H1 (cell line): ENCODE data around the gene KCNH6. TPM values are rescaled to one million over a fixed set of nuclear protein-coding genes. Genes with fewer than 3 reads are reported as not detected.

Experiments used
- CTCF ChIA-PET: fragments of 300-600 bp; sonication (Branson Sonifier 250); formaldehyde crosslinking; loops from one replicate; lab custom pipeline; 2021; ENCODE audit not compliant: partially characterized antibody; lab: Charles Lee
- POLR2A ChIA-PET: fragments of 300-600 bp; sonication (Branson Sonifier 250); formaldehyde crosslinking; loops from one replicate; lab custom pipeline; 2021; ENCODE audit warnings: inconsistent platforms; ENCODE audit not compliant: partially characterized antibody; lab: Charles Lee
- DNase-seq, 2 experiments: peaks; one replicate each; pipeline versions ENCODE4 v3.0.0 to v3.0.0-alpha.2; 2010 to 2022; ENCODE audit warnings: low spot score in 2 of 2, low read depth in 1 of 2, mixed read lengths in 1 of 2
- FAIRE-seq: peaks from 2 replicates; lab custom pipeline; 2011; peaks lifted over from hg19 to GRCh38; lab: Jason Lieb, UNC
- H2AFZ ChIP-seq: 2 replicates; pipeline ENCODE4 v1.8.1; 2012; ENCODE audit warnings: low read length, inconsistent platforms
- H2AK5ac ChIP-seq: 2 replicates; pipeline ENCODE4 v1.6.1; 2013; ENCODE audit warnings: low read depth, low read length
- H2BK120ac ChIP-seq: replicated peaks from 2 replicates; pipeline ENCODE3; 2013; ENCODE audit warnings: low read depth, low read length, inconsistent platforms
- H2BK12ac ChIP-seq: 2 replicates; pipeline ENCODE4 v1.6.1; 2013; ENCODE audit warnings: low read depth, low read length
- H2BK15ac ChIP-seq: 2 replicates; pipeline ENCODE4 v1.6.1; 2013; ENCODE audit warnings: low read length
- H2BK20ac ChIP-seq: 2 replicates; pipeline ENCODE4 v1.6.1; 2013; ENCODE audit warnings: low read length
- H2BK5ac ChIP-seq: 2 replicates; pipeline ENCODE4 v1.6.1; 2013; ENCODE audit warnings: low read depth, low read length
- H3K14ac ChIP-seq: 2 replicates; pipeline ENCODE4 v1.6.1; 2013; ENCODE audit warnings: inconsistent platforms; ENCODE audit not compliant: insufficient read length
- H3K18ac ChIP-seq: 2 replicates; pipeline ENCODE4 v1.6.1; 2013; ENCODE audit warnings: low read length; ENCODE audit errors: extremely low read depth
- H3K23ac ChIP-seq: 2 replicates; pipeline ENCODE4 v1.6.1; 2013; ENCODE audit warnings: inconsistent platforms; ENCODE audit not compliant: insufficient read length
- H3K23me2 ChIP-seq: 2 replicates; pipeline ENCODE4 v1.6.1; 2013; ENCODE audit warnings: low read depth, low read length
- H3K27ac ChIP-seq: 2 replicates; pipeline ENCODE4 v1.6.1; 2011; ENCODE audit warnings: low read depth, low read length, inconsistent platforms
- H3K27me3 ChIP-seq, 4 experiments: replicated peaks in 1 of 4; 1 replicate in 1 of 4; 2 replicates in 3 of 4; pipeline versions ENCODE4 v1.6.1 to v1.8.1; 2011 to 2013; ENCODE audit warnings: low read length in 3 of 4, mild to moderate bottlenecking in 3 of 4, inconsistent platforms in 2 of 4, mixed read lengths in 2 of 4, moderate library complexity in 1 of 4; ENCODE audit not compliant: control insufficient read depth in 3 of 4, insufficient read depth in 3 of 4; ENCODE audit errors: extremely low read depth in 1 of 4
- H3K36me3 ChIP-seq, 4 experiments: 2 replicates each; pipeline versions ENCODE4 v1.6.1 to v1.8.1; 2011 to 2013; ENCODE audit warnings: mild to moderate bottlenecking in 4 of 4, low read length in 3 of 4, moderate library complexity in 2 of 4, control low read depth in 1 of 4, inconsistent platforms in 1 of 4; ENCODE audit not compliant: insufficient read depth in 4 of 4, control insufficient read depth in 2 of 4
- H3K4ac ChIP-seq: replicated peaks from 2 replicates; pipeline ENCODE3; 2013; ENCODE audit warnings: low read length, low read depth, mixed read lengths, inconsistent platforms; ENCODE audit not compliant: insufficient read length
- H3K4me1 ChIP-seq, 4 experiments: replicated peaks in 1 of 4; 1 replicate in 1 of 4; 2 replicates in 3 of 4; pipeline versions ENCODE4 v1.6.1 to v1.8.1; 2011 to 2013; ENCODE audit warnings: low read length in 3 of 4, inconsistent platforms in 2 of 4, mixed read lengths in 1 of 4; ENCODE audit not compliant: insufficient read depth in 4 of 4, control insufficient read depth in 3 of 4
- H3K4me2 ChIP-seq, 2 experiments: 2 replicates each; pipeline versions ENCODE4 v1.6.1 to v1.8.1; 2011 to 2013; ENCODE audit warnings: low read depth in 2 of 2, low read length in 2 of 2, control low read depth in 1 of 2, inconsistent platforms in 1 of 2, mild to moderate bottlenecking in 1 of 2; ENCODE audit not compliant: insufficient read depth in 1 of 2
- H3K4me3 ChIP-seq, 4 experiments: fragments of 200-600, 300-600 bp in 1 of 4; sonication (generic), shearing (Covaris generic), sonication (Bioruptor Twin) in 1 of 4; 2 replicates each; pipeline versions ENCODE4 v1.5.1 to v1.8.1; 2011 to 2016; ENCODE audit warnings: low read length in 4 of 4, low read depth in 3 of 4, control low read depth in 2 of 4, inconsistent platforms in 2 of 4, mild to moderate bottlenecking in 2 of 4, mixed read lengths in 1 of 4, moderate library complexity in 1 of 4; ENCODE audit not compliant: insufficient read depth in 2 of 4; ENCODE audit errors: extremely low read depth in 1 of 4
- H3K56ac ChIP-seq: replicated peaks from 2 replicates; pipeline ENCODE3; 2013; ENCODE audit warnings: low read depth, mild to moderate bottlenecking, mixed read lengths, low read length, inconsistent platforms; ENCODE audit not compliant: insufficient read length
- H3K79me1 ChIP-seq: 2 replicates; pipeline ENCODE4 v1.6.1; 2013; ENCODE audit warnings: low read depth, low read length, control low read depth
- H3K79me2 ChIP-seq, 2 experiments: 2 replicates each; pipeline versions ENCODE4 v1.6.1 to v1.8.1; 2012 to 2013; ENCODE audit warnings: low read length in 2 of 2, mild to moderate bottlenecking in 2 of 2, inconsistent platforms in 1 of 2; ENCODE audit not compliant: insufficient read depth in 2 of 2, control insufficient read depth in 1 of 2
- H3K9ac ChIP-seq, 4 experiments: replicated peaks in 1 of 4; 1 replicate in 1 of 4; 2 replicates in 3 of 4; pipeline versions ENCODE4 v1.6.1 to v1.8.1; 2011 to 2013; ENCODE audit warnings: low read depth in 3 of 4, low read length in 3 of 4, control low read depth in 2 of 4, mild to moderate bottlenecking in 2 of 4, moderate library complexity in 2 of 4, inconsistent platforms in 1 of 4; ENCODE audit errors: extremely low read depth in 1 of 4
- H3K9me3 ChIP-seq, 2 experiments: 2 replicates each; pipeline versions ENCODE4 v1.6.1 to v1.8.1; 2012 to 2013; ENCODE audit warnings: mild to moderate bottlenecking in 2 of 2, moderate library complexity in 2 of 2, control low read depth in 1 of 2, inconsistent platforms in 1 of 2, low read depth in 1 of 2, low read length in 1 of 2, mixed read lengths in 1 of 2; ENCODE audit not compliant: insufficient read depth in 2 of 2
- H4K20me1 ChIP-seq, 2 experiments: replicated peaks in 1 of 2; 2 replicates each; pipeline versions ENCODE3 to v1.8.1; 2011 to 2013; ENCODE audit warnings: inconsistent platforms in 2 of 2, low read length in 2 of 2, mild to moderate bottlenecking in 1 of 2; ENCODE audit not compliant: insufficient read depth in 2 of 2, control insufficient read depth in 1 of 2
- H4K5ac ChIP-seq: 2 replicates; pipeline ENCODE4 v1.6.1; 2013; ENCODE audit warnings: low read length, low read depth, mixed read lengths, inconsistent platforms; ENCODE audit not compliant: insufficient read length
- H4K8ac ChIP-seq: 2 replicates; pipeline ENCODE4 v1.8.0; 2013; ENCODE audit warnings: mild to moderate bottlenecking, moderate library complexity, low read length, inconsistent platforms; ENCODE audit not compliant: insufficient read depth; ENCODE audit errors: extremely low read depth
- H4K91ac ChIP-seq: replicated peaks from 2 replicates; pipeline ENCODE3; 2013; ENCODE audit warnings: low read length, mixed read lengths, inconsistent platforms; ENCODE audit not compliant: insufficient read length
- BACH1 ChIP-seq: IDR thresholded peaks from 2 replicates; pipeline ENCODE4 v1.6.1; 2012; ENCODE audit warnings: low read length, improper control_type of control experiment
- BCL11A ChIP-seq, 2 experiments: IDR thresholded peaks; one replicate each; pipeline ENCODE4 v1.6.1; 2011; ENCODE audit warnings: low read depth in 2 of 2, low read length in 2 of 2, mild to moderate bottlenecking in 2 of 2
- EZH2 ChIP-seq: fragments of 200-600 bp; sonication (generic); IDR thresholded peaks from 2 replicates; pipeline ENCODE4 v1.7.1; 2012; ENCODE audit warnings: low read depth, mild to moderate bottlenecking, moderate library complexity, low read length, inconsistent platforms; ENCODE audit not compliant: severe bottlenecking
- GTF2F1 ChIP-seq: IDR thresholded peaks from 2 replicates; pipeline ENCODE4 v1.6.1; 2012; ENCODE audit warnings: low read depth, low read length, improper control_type of control experiment, borderline replicate concordance
- NANOG ChIP-seq: IDR thresholded peaks from 2 replicates; pipeline ENCODE4 v1.6.1; 2011; ENCODE audit warnings: low read length, low read depth, mild to moderate bottlenecking, inconsistent platforms; ENCODE audit not compliant: insufficient read depth, poor library complexity, severe bottlenecking
- RAD21 ChIP-seq, 2 experiments: IDR thresholded peaks in 1 of 2; conservative IDR thresholded peaks in 1 of 2; 2 replicates each; pipeline ENCODE4 v1.6.1; 2011; ENCODE audit warnings: low read depth in 2 of 2, low read length in 2 of 2, improper control_type of control experiment in 1 of 2, inconsistent platforms in 1 of 2, mild to moderate bottlenecking in 1 of 2, moderate library complexity in 1 of 2
- RXRA ChIP-seq: IDR thresholded peaks from 2 replicates; pipeline ENCODE4 v1.6.1; 2011; ENCODE audit warnings: low read depth, mild to moderate bottlenecking, low read length, moderate library complexity; ENCODE audit not compliant: insufficient read depth
- SAP30 ChIP-seq: fragments of 300-600 bp; sonication (generic); IDR thresholded peaks from 2 replicates; pipeline ENCODE4 v1.7.1; 2012; ENCODE audit warnings: low read length, moderate library complexity, mild to moderate bottlenecking, inconsistent platforms; ENCODE audit not compliant: insufficient read depth, insufficient replicate concordance
- SIN3A ChIP-seq, 2 experiments: IDR thresholded peaks in 1 of 2; conservative IDR thresholded peaks in 1 of 2; 2 replicates each; pipeline ENCODE4 v1.6.1; 2011 to 2012; ENCODE audit warnings: low read length in 2 of 2, improper control_type of control experiment in 1 of 2, low read depth in 1 of 2, mild to moderate bottlenecking in 1 of 2
- SP1 ChIP-seq: IDR thresholded peaks from 2 replicates; pipeline ENCODE4 v1.6.1; 2011; ENCODE audit warnings: low read depth, low read length
- WGBS, 2 experiments: shearing (Covaris generic) in 1 of 2; methylation state at CpG; one replicate each; pipeline versions ENCODE4 v1.1.6 to v1.1.7; 2013 to 2015; ENCODE audit warnings: low lambda C conversion rate in 2 of 2, mixed read lengths in 2 of 2, inconsistent platforms in 1 of 2, low coverage in 1 of 2, missing lambda C conversion rate in 1 of 2; ENCODE audit not compliant: insufficient replicate concordance in 2 of 2, insufficient coverage in 1 of 2, insufficient read length in 1 of 2; ENCODE audit errors: extremely low coverage in 1 of 2, missing lambda C conversion rate in 1 of 2; 5-methylcytosine and 5-hydroxymethylcytosine counted together
- polyA plus RNA-seq, 7 experiments: library from polyadenylated mRNA; depleted of rRNA in 3 of 7; stranded (reverse) in 5 of 7; unstranded in 2 of 7; fragments of >200 nt in 5 of 7; fragments of 200-250 nt in 2 of 7; gene quantifications; 1 replicate in 5 of 7; 2 replicates in 1 of 7; 4 replicates in 1 of 7; pipeline versions ENCODE4 v1.2.1 to v1.2.3, GENCODE V29; 2011 to 2013; ENCODE audit warnings: missing spikeins in 2 of 7, mixed read lengths in 2 of 7
- total RNA-seq: library from RNA; stranded (reverse); fragmentation: NEBNext Ultra II Directional; extraction: Animal tissue kit (Norgen Biotek cat#: 25700); gene quantifications from 2 replicates; pipeline ENCODE4 v1.2.1, GENCODE V29; 2021

Gene KCNH6
- total and polyA plus RNA-seq, 2 of the 8 experiments (the other 6 are each of a cell fraction or from before 2014, with no cell fraction given) = 1.8 to 3.6 TPM

DNA sequence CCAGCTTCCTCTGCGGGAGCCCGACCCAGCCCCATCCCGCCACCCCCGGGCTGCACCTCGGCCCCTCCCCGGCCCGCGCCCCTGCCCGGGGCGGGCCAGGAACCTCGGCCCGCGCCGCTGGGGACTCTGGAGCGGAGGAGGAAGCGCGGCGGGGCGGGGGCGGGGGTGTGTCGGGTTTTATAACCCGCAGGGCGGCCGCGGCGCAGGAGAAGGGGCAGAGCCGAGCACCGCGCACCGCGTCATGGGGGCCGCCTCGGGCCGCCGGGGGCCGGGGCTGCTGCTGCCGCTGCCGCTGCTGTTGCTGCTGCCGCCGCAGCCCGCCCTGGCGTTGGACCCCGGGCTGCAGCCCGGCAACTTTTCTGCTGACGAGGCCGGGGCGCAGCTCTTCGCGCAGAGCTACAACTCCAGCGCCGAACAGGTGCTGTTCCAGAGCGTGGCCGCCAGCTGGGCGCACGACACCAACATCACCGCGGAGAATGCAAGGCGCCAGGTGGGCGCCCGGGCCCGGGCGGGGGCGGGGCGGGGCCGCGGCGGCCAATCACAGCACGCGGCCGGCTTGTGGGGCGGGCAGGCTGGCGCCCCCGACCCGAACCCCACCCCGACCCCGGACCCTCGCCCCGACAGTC lies 46.2 kb upstream of the KCNH6 start, which contains the start of gene ACE:
Gene ACE (plus strand): TSS at position 208 of the 626 bp plus-strand sequence. CDS start 34 bp downstream, at position 242.
- ChIA-PET CTCF (interaction anchor here (0.8 to 27.9 kb wide), 4 partner anchors 12 to 151 kb away, joined by 4 to 758 read pairs (median 42); partner anchors contain the start of gene CYB561), POLR2A (interaction anchor here (1.0 to 4.4 kb wide), 9 partner anchors 13 to 221 kb away, joined by 3 to 24 read pairs (median 3); partner anchors contain the start of gene CYB561)
- H3K9ac ChIP-seq = no peak within 1 kb of the TSS
- peak within 1 kb of the TSS; percentile 56 to 82 (median 59) for H3K4me3 ChIP-seq
- H3K79me1 ChIP-seq = no peaks in the 10 kb centered on the region
- H3K9me3 ChIP-seq = no peaks in the 10 kb centered on the region
- FAIRE-seq = no peak
- no peak within 1 kb of the TSS for H3K14ac ChIP-seq
- H4K5ac ChIP-seq = peak within 1 kb of the TSS; percentile 16
- no peaks in the 10 kb centered on the region for H4K20me1 ChIP-seq
- H3K23me2 ChIP-seq = peaks cover 11% of the 10 kb centered on the region
- peaks cover 0 to 27% (median 18%) of the 10 kb centered on the region in 4 experiments; a peak in 5 of 7 replicates for H3K27me3 ChIP-seq
- no peak within 1 kb of the TSS for H3K27ac ChIP-seq
- peak within 1 kb of the TSS; percentile 87 for H4K91ac ChIP-seq
- H2BK12ac ChIP-seq = peak within 1 kb of the TSS; percentile 43; the same call in 1 of the 2 replicates
- no peaks in the 10 kb centered on the region for H3K79me2 ChIP-seq
- no peak within 1 kb of the TSS for H2BK20ac ChIP-seq
- peaks cover 0 to 22% (median 17%) of the 10 kb centered on the region in 4 experiments; a peak in 6 of 7 replicates for H3K4me1 ChIP-seq
- H3K56ac ChIP-seq = peak within 1 kb of the TSS; percentile 8
- H2AK5ac ChIP-seq = no peak within 1 kb of the TSS; the same call in 1 of the 2 replicates
- no peak within 1 kb of the TSS for H3K23ac ChIP-seq
- H2BK5ac ChIP-seq = peak within 1 kb of the TSS; percentile 66
- WGBS, 2 experiments = 2% methylated on average over 9 of the region's 78 CpGs; no CpG with 5 or more reads in 1 of the 2 experiments
- H3K36me3 ChIP-seq = no peaks in the 10 kb centered on the region
- H3K18ac ChIP-seq = peak within 1 kb of the TSS; percentile 89
- peak within 1 kb of the TSS; percentile 76 for H3K4ac ChIP-seq
- peak within 1 kb of the TSS; percentile 71; the same call in 1 of the 2 replicates for H2AFZ ChIP-seq
- H2BK15ac ChIP-seq = peak within 1 kb of the TSS; percentile 92; the same call in 1 of the 2 replicates
- peak within 1 kb of the TSS; percentile 95 for H3K4me2 ChIP-seq
- DNase-seq = peak in 1 of 2 experiments; percentile 83
- H2BK120ac ChIP-seq = no peak within 1 kb of the TSS
- peak within 1 kb of the TSS; percentile 51; the same call in 1 of the 2 replicates for H4K8ac ChIP-seq
- TF ChIP-seq RXRA = no peak
- no peak for TF ChIP-seq GTF2F1
- TF ChIP-seq NANOG = no peak
- no peak for TF ChIP-seq BACH1
- no peak for TF ChIP-seq BCL11A (IDR thresholded peaks at IDR 0.05; ENCODE audit: low read depth in 2 of 2, low read length in 2 of 2)
- no peak for TF ChIP-seq SP1
- TF ChIP-seq SAP30 = no peak
- no peak for TF ChIP-seq EZH2
- TF ChIP-seq SIN3A (conservative IDR thresholded peaks at IDR 0.05 in 1 of 2, IDR thresholded peaks at IDR 0.05 in 1 of 2; ENCODE audit: low read depth in 1 of 2, low read length in 2 of 2) = peak in 1 of 2 experiments; percentile 67; a peak in 1 of 4 replicates
- 0 out of 4 replicates have a peak, but pooled peaks of 1 of the 2 experiments have one; percentile 3 for TF ChIP-seq RAD21 (IDR thresholded peaks at IDR 0.05 in 1 of 2, conservative IDR thresholded peaks at IDR 0.05 in 1 of 2; ENCODE audit: low read depth in 2 of 2, low read length in 2 of 2)
